AG10803 (cell line): Measurements from ENCODE around the gene EGR1.

Experiments used
- DNase-seq: peaks from one replicate; pipeline ENCODE4 v3.0.0; 2010; ENCODE audit warnings: low read depth
- H3K4me3 ChIP-seq: 2 replicates; pipeline ENCODE4 v1.5.1; 2011; ENCODE audit warnings: mild to moderate bottlenecking, low read length, control low read depth
- TF ChIP-seq, protein P1 (sequence below): conservative IDR thresholded peaks from 2 replicates; pipeline ENCODE4 v1.5.1; 2011; ENCODE audit warnings: mild to moderate bottlenecking, low read length, control low read depth, inconsistent platforms

The EGR1 gene

GRCh38 chr5:138448070-138448469 is 17.2 kb upstream of the EGR1 start:
- no peak for DNase-seq
- TF ChIP-seq, protein P1, sequence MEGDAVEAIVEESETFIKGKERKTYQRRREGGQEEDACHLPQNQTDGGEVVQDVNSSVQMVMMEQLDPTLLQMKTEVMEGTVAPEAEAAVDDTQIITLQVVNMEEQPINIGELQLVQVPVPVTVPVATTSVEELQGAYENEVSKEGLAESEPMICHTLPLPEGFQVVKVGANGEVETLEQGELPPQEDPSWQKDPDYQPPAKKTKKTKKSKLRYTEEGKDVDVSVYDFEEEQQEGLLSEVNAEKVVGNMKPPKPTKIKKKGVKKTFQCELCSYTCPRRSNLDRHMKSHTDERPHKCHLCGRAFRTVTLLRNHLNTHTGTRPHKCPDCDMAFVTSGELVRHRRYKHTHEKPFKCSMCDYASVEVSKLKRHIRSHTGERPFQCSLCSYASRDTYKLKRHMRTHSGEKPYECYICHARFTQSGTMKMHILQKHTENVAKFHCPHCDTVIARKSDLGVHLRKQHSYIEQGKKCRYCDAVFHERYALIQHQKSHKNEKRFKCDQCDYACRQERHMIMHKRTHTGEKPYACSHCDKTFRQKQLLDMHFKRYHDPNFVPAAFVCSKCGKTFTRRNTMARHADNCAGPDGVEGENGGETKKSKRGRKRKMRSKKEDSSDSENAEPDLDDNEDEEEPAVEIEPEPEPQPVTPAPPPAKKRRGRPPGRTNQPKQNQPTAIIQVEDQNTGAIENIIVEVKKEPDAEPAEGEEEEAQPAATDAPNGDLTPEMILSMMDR = no peak
- no peak overlapping the region for H3K4me3 ChIP-seq

- no peak overlapping the region for H3K4me3 ChIP-seq
- TF ChIP-seq, protein P1 = peak; percentile 8; the same call in 1 of the 2 replicates
- DNase-seq = peak; percentile 56
Observed at GRCh38 chr5:138448481-138449398, 16.5 kb upstream of the EGR1 start.

GRCh38 chr5:138449501-138450239 is 15.6 kb upstream of the EGR1 start:
- TF ChIP-seq, protein P1 = peak; percentile 85
- H3K4me3 ChIP-seq = 0 out of 2 replicates have a peak overlapping the region, but pooled peaks have one; percentile 9
- peak; percentile 76 for DNase-seq

- DNase-seq = no peak
- TF ChIP-seq, protein P1 = no peak
- no peak overlapping the region for H3K4me3 ChIP-seq
Observed at GRCh38 chr5:138450971-138451370, 14.3 kb upstream of the EGR1 start.

DNA sequence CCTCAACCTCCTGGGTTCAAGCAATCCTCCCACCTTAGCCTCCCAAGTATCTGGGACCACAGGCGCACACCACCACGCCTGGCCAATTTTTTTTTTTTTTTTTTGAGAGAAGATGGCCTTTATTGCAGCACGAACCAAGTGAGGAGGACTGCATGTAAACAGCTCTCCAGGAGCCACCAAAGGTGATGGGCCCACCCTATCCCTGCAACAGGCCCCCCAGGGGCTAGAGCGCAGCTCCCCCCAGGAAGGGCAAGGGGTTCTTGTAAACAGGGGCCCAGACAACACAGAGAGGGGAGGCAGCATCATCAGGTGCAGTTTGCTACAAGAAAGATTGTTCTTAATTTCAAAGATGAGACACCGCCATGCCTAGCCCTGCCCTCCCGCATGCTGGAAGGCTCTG is 12.6 kb upstream of the EGR1 start:
- TF ChIP-seq, protein P1 = no peak
- no peak overlapping the region for H3K4me3 ChIP-seq
- DNase-seq = no peak

DNA sequence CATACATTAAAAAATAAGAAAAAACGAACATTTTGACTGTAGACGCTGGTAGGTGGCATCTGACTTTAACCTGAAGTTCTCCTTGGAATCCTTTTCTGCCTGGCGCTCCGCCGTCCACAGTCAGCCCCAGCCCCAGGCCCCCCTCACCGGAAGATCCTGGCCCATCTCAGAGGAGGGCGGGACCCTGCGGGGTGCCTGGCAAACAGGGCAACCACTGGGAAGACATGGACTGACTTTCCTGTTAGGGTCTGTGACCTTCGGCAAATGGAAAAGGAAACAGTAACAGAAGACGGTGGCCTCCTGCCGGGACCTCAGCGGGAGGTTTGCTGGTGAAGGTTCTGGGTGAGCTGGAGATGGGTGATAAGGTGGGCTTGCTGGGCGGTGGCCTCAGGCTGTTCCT is 11.7 kb upstream of the EGR1 start:
- TF ChIP-seq, protein P1 = no peak
- no peak overlapping the region for H3K4me3 ChIP-seq
- DNase-seq = no peak
